WTC11 (cell line): ENCODE results near the gene KCNC3. TPM values are rescaled to one million over a fixed set of nuclear protein-coding genes. Genes with fewer than 3 reads are reported as not detected.

Experiments
- ATAC-seq: fragments of 200-7000 bp; cut with Tn5 transposase; 2 replicates; pipeline ENCODE4 v1.10.0; 2021; ENCODE audit warnings: mild to moderate bottlenecking, moderate library complexity
- CTCF ChIA-PET: fragments of 300-600 bp; sonication (Branson Sonifier 250); formaldehyde crosslinking; loops from one replicate; lab custom pipeline; 2021; ENCODE audit warnings: antibody characterized with exemption; lab: Charles Lee
- POLR2A ChIA-PET: fragments of 350-600 bp; sonication (Branson Sonifier 250); formaldehyde crosslinking; loops from one replicate; lab custom pipeline; 2021; ENCODE audit warnings: antibody characterized with exemption; lab: Charles Lee
- DNase-seq: peaks from one replicate; pipeline ENCODE4 v3.0.0; 2021; ENCODE audit warnings: low spot score
- H3K27ac Mint-ChIP-seq: 2 replicates; pipeline ENCODE4 v1.8.0; 2021; ENCODE audit warnings: mixed read lengths
- H3K27me3 Mint-ChIP-seq: 2 replicates; pipeline ENCODE4 v1.8.0; 2021; ENCODE audit warnings: low read depth, mild to moderate bottlenecking, moderate library complexity, mixed read lengths
- H3K36me3 Mint-ChIP-seq: 2 replicates; pipeline ENCODE4 v1.8.0; 2021; ENCODE audit warnings: mixed read lengths
- H3K4me1 Mint-ChIP-seq: 2 replicates; pipeline ENCODE4 v1.8.0; 2022; ENCODE audit warnings: mixed read lengths
- H3K4me3 Mint-ChIP-seq: 2 replicates; pipeline ENCODE4 v1.8.0; 2021; ENCODE audit warnings: mild to moderate bottlenecking, moderate library complexity, mixed read lengths
- H3K9me3 Mint-ChIP-seq: 2 replicates; pipeline ENCODE4 v1.8.0; 2021; ENCODE audit warnings: mixed read lengths
- CREB1 ChIP-seq: sonication (generic); formaldehyde crosslinking; IDR thresholded peaks from 2 replicates; pipeline ENCODE4 v1.8.0; 2023; ENCODE audit warnings: mild to moderate bottlenecking, missing genetic modification reagents
- FOXJ3 ChIP-seq: sonication (generic); formaldehyde crosslinking; IDR thresholded peaks from 2 replicates; pipeline ENCODE4 v1.9.0; 2021; ENCODE audit warnings: missing genetic modification reagents, mild to moderate bottlenecking, borderline replicate concordance
- NFE2L1 ChIP-seq: sonication (generic); formaldehyde crosslinking; IDR thresholded peaks from 2 replicates; pipeline ENCODE4 v1.8.1; 2023; ENCODE audit warnings: missing genetic modification reagents
- NR1H2 ChIP-seq: sonication (generic); formaldehyde crosslinking; IDR thresholded peaks from 2 replicates; pipeline ENCODE4 v1.9.0; 2021; ENCODE audit warnings: mild to moderate bottlenecking, moderate library complexity, missing genetic modification reagents
- PRRX2 ChIP-seq: fragments of 250-450 bp; sonication (Bioruptor Pico); IDR thresholded peaks from 2 replicates; pipeline ENCODE4 v1.8.0; 2021; ENCODE audit warnings: mild to moderate bottlenecking
- SOX15 ChIP-seq: fragments of 250-450 bp; sonication (Bioruptor Pico); IDR thresholded peaks from 2 replicates; pipeline ENCODE4 v1.9.0; 2021; ENCODE audit warnings: mild to moderate bottlenecking
- ZNF121 ChIP-seq: sonication (generic); formaldehyde crosslinking; IDR thresholded peaks from 2 replicates; pipeline ENCODE4 v1.8.0; 2023; ENCODE audit warnings: missing genetic modification reagents
- ZNF138 ChIP-seq: sonication (generic); formaldehyde crosslinking; conservative IDR thresholded peaks from 2 replicates; pipeline ENCODE4 v1.8.1; 2022; ENCODE audit warnings: mild to moderate bottlenecking, moderate library complexity, missing genetic modification reagents
- ZNF232 ChIP-seq: sonication (generic); formaldehyde crosslinking; IDR thresholded peaks from 2 replicates; pipeline ENCODE4 v1.8.0; 2022; ENCODE audit warnings: mild to moderate bottlenecking, missing genetic modification reagents
- ZNF671 ChIP-seq: fragments of 250-450 bp; sonication (Bioruptor Pico); IDR thresholded peaks from 2 replicates; pipeline ENCODE4 v1.8.0; 2021; ENCODE audit warnings: mild to moderate bottlenecking
- total RNA-seq: library from RNA; stranded (reverse); gene quantifications from 3 replicates; pipeline ENCODE4 v1.2.3, GENCODE V29; 2021
- TF ChIP-seq, protein P1 (sequence below): fragments of 250-450 bp; sonication (Bioruptor Pico); IDR thresholded peaks from 2 replicates; pipeline ENCODE4 v1.9.0; 2021; ENCODE audit warnings: mild to moderate bottlenecking
- TF ChIP-seq, protein P2 (sequence below): sonication (generic); formaldehyde crosslinking; IDR thresholded peaks from 2 replicates; pipeline ENCODE4 v1.8.1; 2023; ENCODE audit warnings: mild to moderate bottlenecking, moderate library complexity, missing genetic modification reagents
- TF ChIP-seq, protein P3 (sequence below): sonication (generic); formaldehyde crosslinking; IDR thresholded peaks from 2 replicates; pipeline ENCODE4 v1.8.1; 2023; ENCODE audit warnings: mild to moderate bottlenecking, missing genetic modification reagents
- TF ChIP-seq, protein P4 (sequence below): fragments of 250-450 bp; sonication (Bioruptor Pico); IDR thresholded peaks from 2 replicates; pipeline ENCODE4 v1.9.0; 2021; ENCODE audit warnings: mild to moderate bottlenecking
- TF ChIP-seq, protein P5 (sequence below): fragments of 250-450 bp; sonication (Bioruptor Pico); conservative IDR thresholded peaks from 2 replicates; pipeline ENCODE4 v1.9.0; 2021; ENCODE audit warnings: mild to moderate bottlenecking
- TF ChIP-seq, protein P6 (sequence below): sonication (generic); formaldehyde crosslinking; IDR thresholded peaks from 2 replicates; pipeline ENCODE4 v1.8.1; 2023; ENCODE audit warnings: mild to moderate bottlenecking, missing genetic modification reagents
- TF ChIP-seq, protein P7 (sequence below): sonication (generic); formaldehyde crosslinking; IDR thresholded peaks from 2 replicates; pipeline ENCODE4 v1.8.0; 2022; ENCODE audit warnings: mild to moderate bottlenecking, missing genetic modification reagents
- TF ChIP-seq, protein P8 (sequence below): sonication (generic); formaldehyde crosslinking; IDR thresholded peaks from 2 replicates; pipeline ENCODE4 v1.8.1; 2023; ENCODE audit warnings: mild to moderate bottlenecking, missing genetic modification reagents, borderline replicate concordance

Gene KCNC3
- total RNA-seq, 1 experiment from 2014 or later: 8.5 TPM

DNA sequence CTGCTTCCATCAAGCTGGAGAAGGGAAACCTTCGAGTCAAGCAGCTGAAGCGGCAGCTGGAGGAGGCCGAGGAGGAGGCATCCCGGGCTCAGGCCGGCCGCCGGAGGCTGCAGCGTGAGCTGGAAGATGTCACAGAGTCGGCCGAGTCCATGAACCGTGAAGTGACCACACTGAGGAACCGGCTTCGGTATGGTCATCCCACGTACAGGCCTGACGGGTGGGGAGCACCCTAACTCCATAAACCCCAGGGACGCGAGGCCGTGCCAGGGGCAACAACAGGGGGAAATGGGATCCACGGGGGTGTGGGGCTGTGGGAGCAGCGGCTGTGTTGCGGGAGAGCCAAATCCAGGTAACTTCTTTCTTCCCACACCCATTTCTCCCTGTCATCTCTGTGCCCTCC, 20.2 kb downstream of the KCNC3 start:
- H3K27ac Mint-ChIP-seq: no peak overlapping the region
- TF ChIP-seq SOX15 (CRISPR knock-in tag) (no peak), NFE2L1 (no peak)
- TF ChIP-seq, protein P1, sequence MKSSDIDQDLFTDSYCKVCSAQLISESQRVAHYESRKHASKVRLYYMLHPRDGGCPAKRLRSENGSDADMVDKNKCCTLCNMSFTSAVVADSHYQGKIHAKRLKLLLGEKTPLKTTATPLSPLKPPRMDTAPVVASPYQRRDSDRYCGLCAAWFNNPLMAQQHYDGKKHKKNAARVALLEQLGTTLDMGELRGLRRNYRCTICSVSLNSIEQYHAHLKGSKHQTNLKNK: no peak
- TF ChIP-seq, protein P2, sequence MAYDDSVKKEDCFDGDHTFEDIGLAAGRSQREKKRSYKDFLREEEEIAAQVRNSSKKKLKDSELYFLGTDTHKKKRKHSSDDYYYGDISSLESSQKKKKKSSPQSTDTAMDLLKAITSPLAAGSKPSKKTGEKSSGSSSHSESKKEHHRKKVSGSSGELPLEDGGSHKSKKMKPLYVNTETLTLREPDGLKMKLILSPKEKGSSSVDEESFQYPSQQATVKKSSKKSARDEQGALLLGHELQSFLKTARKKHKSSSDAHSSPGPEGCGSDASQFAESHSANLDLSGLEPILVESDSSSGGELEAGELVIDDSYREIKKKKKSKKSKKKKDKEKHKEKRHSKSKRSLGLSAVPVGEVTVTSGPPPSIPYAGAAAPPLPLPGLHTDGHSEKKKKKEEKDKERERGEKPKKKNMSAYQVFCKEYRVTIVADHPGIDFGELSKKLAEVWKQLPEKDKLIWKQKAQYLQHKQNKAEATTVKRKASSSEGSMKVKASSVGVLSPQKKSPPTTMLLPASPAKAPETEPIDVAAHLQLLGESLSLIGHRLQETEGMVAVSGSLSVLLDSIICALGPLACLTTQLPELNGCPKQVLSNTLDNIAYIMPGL (CRISPR knock-in tag): no peak
- TF ChIP-seq, protein P3, sequence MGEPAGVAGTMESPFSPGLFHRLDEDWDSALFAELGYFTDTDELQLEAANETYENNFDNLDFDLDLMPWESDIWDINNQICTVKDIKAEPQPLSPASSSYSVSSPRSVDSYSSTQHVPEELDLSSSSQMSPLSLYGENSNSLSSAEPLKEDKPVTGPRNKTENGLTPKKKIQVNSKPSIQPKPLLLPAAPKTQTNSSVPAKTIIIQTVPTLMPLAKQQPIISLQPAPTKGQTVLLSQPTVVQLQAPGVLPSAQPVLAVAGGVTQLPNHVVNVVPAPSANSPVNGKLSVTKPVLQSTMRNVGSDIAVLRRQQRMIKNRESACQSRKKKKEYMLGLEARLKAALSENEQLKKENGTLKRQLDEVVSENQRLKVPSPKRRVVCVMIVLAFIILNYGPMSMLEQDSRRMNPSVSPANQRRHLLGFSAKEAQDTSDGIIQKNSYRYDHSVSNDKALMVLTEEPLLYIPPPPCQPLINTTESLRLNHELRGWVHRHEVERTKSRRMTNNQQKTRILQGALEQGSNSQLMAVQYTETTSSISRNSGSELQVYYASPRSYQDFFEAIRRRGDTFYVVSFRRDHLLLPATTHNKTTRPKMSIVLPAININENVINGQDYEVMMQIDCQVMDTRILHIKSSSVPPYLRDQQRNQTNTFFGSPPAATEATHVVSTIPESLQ (CRISPR knock-in tag): no peak
- peaks cover 19% of the 10 kb centered on the region for H3K4me1 Mint-ChIP-seq
- H3K36me3 Mint-ChIP-seq: peaks cover 33% of the 10 kb centered on the region
- no peak overlapping the region for H3K4me3 Mint-ChIP-seq
- DNase-seq (no peak), ATAC-seq (no peak)
- POLR2A ChIA-PET: no interaction called here
- H3K27me3 Mint-ChIP-seq: peaks cover 70% of the 10 kb centered on the region
- H3K9me3 Mint-ChIP-seq: peaks cover 13% of the 10 kb centered on the region
- CTCF ChIA-PET: no interaction called here

DNA sequence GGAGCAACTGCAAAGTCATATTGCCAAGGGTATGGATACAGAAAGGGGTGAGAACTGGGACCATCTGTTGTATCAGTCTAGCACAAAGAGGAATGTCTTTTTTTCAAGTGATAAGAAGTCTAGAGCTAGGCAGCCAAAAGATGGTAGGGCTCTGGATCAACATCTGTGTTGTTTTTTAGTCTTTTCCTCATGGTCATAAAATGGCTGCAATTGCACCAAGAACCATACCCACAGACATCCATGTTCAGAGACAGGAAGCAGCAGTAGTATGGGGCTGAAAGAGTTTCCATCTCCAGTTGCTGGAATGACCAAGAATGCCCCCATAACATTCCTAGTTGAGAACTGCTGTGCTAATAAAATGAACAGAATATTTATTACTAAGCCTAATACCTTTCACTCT, 25.6 kb downstream of the KCNC3 start:
- Mint-ChIP-seq H3K9me3 (peaks cover 19% of the 10 kb centered on the region), H3K4me1 (no peaks in the 10 kb centered on the region), H3K27ac (no peak overlapping the region), H3K36me3 (peaks cover 54% of the 10 kb centered on the region), H3K4me3 (no peak overlapping the region), H3K27me3 (peaks cover 57% of the 10 kb centered on the region)
- ChIA-PET POLR2A (no interaction called here), CTCF (no interaction called here)
- no peak for DNase-seq
- ATAC-seq: no peak
- TF ChIP-seq NR1H2 (CRISPR knock-in tag) (no peak), ZNF121 (CRISPR knock-in tag) (no peak), CREB1 (CRISPR knock-in tag) (no peak), ZNF671 (CRISPR knock-in tag) (no peak), ZNF138 (CRISPR knock-in tag) (no peak), PRRX2 (CRISPR knock-in tag) (no peak), FOXJ3 (CRISPR knock-in tag) (no peak), ZNF232 (no peak)
- TF ChIP-seq, protein P4, sequence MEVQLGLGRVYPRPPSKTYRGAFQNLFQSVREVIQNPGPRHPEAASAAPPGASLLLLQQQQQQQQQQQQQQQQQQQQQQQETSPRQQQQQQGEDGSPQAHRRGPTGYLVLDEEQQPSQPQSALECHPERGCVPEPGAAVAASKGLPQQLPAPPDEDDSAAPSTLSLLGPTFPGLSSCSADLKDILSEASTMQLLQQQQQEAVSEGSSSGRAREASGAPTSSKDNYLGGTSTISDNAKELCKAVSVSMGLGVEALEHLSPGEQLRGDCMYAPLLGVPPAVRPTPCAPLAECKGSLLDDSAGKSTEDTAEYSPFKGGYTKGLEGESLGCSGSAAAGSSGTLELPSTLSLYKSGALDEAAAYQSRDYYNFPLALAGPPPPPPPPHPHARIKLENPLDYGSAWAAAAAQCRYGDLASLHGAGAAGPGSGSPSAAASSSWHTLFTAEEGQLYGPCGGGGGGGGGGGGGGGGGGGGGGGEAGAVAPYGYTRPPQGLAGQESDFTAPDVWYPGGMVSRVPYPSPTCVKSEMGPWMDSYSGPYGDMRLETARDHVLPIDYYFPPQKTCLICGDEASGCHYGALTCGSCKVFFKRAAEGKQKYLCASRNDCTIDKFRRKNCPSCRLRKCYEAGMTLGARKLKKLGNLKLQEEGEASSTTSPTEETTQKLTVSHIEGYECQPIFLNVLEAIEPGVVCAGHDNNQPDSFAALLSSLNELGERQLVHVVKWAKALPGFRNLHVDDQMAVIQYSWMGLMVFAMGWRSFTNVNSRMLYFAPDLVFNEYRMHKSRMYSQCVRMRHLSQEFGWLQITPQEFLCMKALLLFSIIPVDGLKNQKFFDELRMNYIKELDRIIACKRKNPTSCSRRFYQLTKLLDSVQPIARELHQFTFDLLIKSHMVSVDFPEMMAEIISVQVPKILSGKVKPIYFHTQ (CRISPR knock-in tag): no peak
- TF ChIP-seq, protein P5, sequence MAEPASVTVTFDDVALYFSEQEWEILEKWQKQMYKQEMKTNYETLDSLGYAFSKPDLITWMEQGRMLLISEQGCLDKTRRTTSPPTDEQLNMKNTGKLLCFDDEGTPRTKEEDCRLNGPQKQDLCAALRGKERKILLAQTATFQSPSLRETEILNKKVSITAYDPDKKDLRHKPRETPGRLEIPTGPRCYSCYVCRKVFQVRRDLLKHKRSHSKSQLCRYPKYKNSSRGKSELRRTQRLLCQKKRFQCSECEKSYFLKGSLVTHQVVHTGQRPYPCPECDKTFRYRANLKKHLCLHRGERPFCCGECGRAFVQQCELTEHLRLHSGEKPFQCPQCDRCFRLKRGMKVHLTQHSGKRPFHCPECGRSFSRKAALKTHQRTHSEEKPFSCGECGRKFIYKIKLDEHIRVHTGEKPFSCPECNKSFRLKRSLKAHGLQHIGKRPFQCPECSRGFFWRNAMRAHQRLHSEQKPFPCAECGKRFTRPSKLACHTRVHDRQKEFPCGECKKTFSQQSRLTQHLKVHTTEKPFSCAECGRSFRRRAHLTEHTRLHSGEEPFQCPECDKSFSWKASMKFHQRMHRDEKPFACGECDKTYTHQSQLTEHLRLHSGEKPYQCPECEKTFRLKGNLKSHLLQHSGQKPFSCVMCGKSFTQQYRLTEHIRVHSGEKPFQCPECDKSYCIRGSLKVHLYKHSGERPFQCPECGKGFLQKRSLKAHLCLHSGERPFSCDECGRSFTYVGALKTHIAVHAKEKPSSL (CRISPR knock-in tag): no peak
- TF ChIP-seq, protein P2 (CRISPR knock-in tag): no peak
- TF ChIP-seq, protein P6, sequence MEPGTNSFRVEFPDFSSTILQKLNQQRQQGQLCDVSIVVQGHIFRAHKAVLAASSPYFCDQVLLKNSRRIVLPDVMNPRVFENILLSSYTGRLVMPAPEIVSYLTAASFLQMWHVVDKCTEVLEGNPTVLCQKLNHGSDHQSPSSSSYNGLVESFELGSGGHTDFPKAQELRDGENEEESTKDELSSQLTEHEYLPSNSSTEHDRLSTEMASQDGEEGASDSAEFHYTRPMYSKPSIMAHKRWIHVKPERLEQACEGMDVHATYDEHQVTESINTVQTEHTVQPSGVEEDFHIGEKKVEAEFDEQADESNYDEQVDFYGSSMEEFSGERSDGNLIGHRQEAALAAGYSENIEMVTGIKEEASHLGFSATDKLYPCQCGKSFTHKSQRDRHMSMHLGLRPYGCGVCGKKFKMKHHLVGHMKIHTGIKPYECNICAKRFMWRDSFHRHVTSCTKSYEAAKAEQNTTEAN (CRISPR knock-in tag): no peak
- TF ChIP-seq, protein P7, sequence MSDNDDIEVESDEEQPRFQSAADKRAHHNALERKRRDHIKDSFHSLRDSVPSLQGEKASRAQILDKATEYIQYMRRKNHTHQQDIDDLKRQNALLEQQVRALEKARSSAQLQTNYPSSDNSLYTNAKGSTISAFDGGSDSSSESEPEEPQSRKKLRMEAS (CRISPR knock-in tag): no peak
- TF ChIP-seq, protein P8, sequence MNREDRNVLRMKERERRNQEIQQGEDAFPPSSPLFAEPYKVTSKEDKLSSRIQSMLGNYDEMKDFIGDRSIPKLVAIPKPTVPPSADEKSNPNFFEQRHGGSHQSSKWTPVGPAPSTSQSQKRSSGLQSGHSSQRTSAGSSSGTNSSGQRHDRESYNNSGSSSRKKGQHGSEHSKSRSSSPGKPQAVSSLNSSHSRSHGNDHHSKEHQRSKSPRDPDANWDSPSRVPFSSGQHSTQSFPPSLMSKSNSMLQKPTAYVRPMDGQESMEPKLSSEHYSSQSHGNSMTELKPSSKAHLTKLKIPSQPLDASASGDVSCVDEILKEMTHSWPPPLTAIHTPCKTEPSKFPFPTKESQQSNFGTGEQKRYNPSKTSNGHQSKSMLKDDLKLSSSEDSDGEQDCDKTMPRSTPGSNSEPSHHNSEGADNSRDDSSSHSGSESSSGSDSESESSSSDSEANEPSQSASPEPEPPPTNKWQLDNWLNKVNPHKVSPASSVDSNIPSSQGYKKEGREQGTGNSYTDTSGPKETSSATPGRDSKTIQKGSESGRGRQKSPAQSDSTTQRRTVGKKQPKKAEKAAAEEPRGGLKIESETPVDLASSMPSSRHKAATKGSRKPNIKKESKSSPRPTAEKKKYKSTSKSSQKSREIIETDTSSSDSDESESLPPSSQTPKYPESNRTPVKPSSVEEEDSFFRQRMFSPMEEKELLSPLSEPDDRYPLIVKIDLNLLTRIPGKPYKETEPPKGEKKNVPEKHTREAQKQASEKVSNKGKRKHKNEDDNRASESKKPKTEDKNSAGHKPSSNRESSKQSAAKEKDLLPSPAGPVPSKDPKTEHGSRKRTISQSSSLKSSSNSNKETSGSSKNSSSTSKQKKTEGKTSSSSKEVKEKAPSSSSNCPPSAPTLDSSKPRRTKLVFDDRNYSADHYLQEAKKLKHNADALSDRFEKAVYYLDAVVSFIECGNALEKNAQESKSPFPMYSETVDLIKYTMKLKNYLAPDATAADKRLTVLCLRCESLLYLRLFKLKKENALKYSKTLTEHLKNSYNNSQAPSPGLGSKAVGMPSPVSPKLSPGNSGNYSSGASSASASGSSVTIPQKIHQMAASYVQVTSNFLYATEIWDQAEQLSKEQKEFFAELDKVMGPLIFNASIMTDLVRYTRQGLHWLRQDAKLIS (CRISPR knock-in tag): no peak
